MM.1S (cell line): Measurements from ENCODE around the gene TBX4.
"Not testable (repeated sequence)": the region's sequence is repeated elsewhere in the genome, so short reads cannot be mapped to it uniquely, and the experiment has no call there.

Source experiments
- DNase-seq: peaks from one replicate; pipeline ENCODE4 v3.0.0-alpha.2; 2015
- H2AFZ ChIP-seq: fragments of 300-600 bp; sonication (generic); 2 replicates; pipeline ENCODE4 v1.6.0; 2016; ENCODE audit warnings: antibody characterized with exemption, low read length
- H3F3A ChIP-seq: fragments of 300-600 bp; sonication (generic); 2 replicates; pipeline ENCODE4 v1.6.1; 2016; ENCODE audit warnings: mild to moderate bottlenecking, antibody characterized with exemption, low read length, moderate library complexity, mixed read lengths; ENCODE audit not compliant: insufficient read depth
- H3K27ac ChIP-seq: fragments of 300-600 bp; sonication (generic); 2 replicates; pipeline ENCODE4 v1.5.1; 2016; ENCODE audit warnings: mild to moderate bottlenecking, low read length
- H3K27me3 ChIP-seq: fragments of 300-600 bp; sonication (generic); replicated peaks from 2 replicates; pipeline ENCODE4 v1.6.0; 2016; ENCODE audit warnings: low read length; ENCODE audit not compliant: insufficient read depth
- H3K36me3 ChIP-seq: fragments of 300-600 bp; sonication (generic); replicated peaks from 2 replicates; pipeline ENCODE4 v1.6.1; 2016; ENCODE audit warnings: mild to moderate bottlenecking, low read length, mixed read lengths; ENCODE audit not compliant: insufficient read depth
- H3K4me1 ChIP-seq: fragments of 300-600 bp; sonication (generic); 2 replicates; pipeline ENCODE4 v1.6.1; 2016; ENCODE audit warnings: low read length, mixed read lengths
- H3K4me2 ChIP-seq: fragments of 300-600 bp; sonication (generic); 2 replicates; pipeline ENCODE4 v1.6.0; 2016; ENCODE audit warnings: low read depth, low read length
- H3K4me3 ChIP-seq: fragments of 300-600 bp; sonication (generic); 2 replicates; pipeline ENCODE4 v1.5.1; 2016; ENCODE audit warnings: low read length, mixed read lengths
- H3K79me2 ChIP-seq: fragments of 300-600 bp; sonication (generic); 2 replicates; pipeline ENCODE4 v1.6.1; 2016; ENCODE audit warnings: mixed run types, low read length, mixed read lengths
- H3K9ac ChIP-seq: fragments of 300-600 bp; sonication (generic); 2 replicates; pipeline ENCODE4 v1.6.1; 2016; ENCODE audit warnings: low read length, mixed read lengths
- H3K9me2 ChIP-seq: fragments of 300-600 bp; sonication (generic); replicated peaks from 2 replicates; pipeline ENCODE4 v1.6.1; 2016; ENCODE audit warnings: mild to moderate bottlenecking, low read length, mixed read lengths; ENCODE audit not compliant: insufficient read depth
- H3K9me3 ChIP-seq: fragments of 300-600 bp; sonication (generic); replicated peaks from 2 replicates; pipeline ENCODE4 v1.6.1; 2016; ENCODE audit warnings: mild to moderate bottlenecking, low read length, mixed read lengths; ENCODE audit not compliant: insufficient read depth
- H4K20me1 ChIP-seq: fragments of 300-600 bp; sonication (generic); 2 replicates; pipeline ENCODE4 v1.6.1; 2016; ENCODE audit warnings: mild to moderate bottlenecking, low read length, moderate library complexity, mixed read lengths; ENCODE audit not compliant: insufficient read depth
- EZH2 ChIP-seq: fragments of 300-600 bp; sonication (generic); optimal IDR thresholded peaks from 2 replicates; pipeline ENCODE3; 2017; ENCODE audit warnings: low read depth, mild to moderate bottlenecking, antibody characterized with exemption, low read length, mixed read lengths
- EZH2phosphoT487 ChIP-seq: fragments of 300-600 bp; sonication (generic); IDR thresholded peaks from 2 replicates; pipeline ENCODE4 v1.6.1; 2018; ENCODE audit warnings: antibody characterized with exemption, low read length
- TF ChIP-seq, protein P1 (sequence below): fragments of 300-600 bp; sonication (generic); IDR thresholded peaks from 2 replicates; pipeline ENCODE4 v1.5.1; 2016; ENCODE audit warnings: antibody characterized with exemption, low read length, mixed read lengths

TBX4 gene

DNA sequence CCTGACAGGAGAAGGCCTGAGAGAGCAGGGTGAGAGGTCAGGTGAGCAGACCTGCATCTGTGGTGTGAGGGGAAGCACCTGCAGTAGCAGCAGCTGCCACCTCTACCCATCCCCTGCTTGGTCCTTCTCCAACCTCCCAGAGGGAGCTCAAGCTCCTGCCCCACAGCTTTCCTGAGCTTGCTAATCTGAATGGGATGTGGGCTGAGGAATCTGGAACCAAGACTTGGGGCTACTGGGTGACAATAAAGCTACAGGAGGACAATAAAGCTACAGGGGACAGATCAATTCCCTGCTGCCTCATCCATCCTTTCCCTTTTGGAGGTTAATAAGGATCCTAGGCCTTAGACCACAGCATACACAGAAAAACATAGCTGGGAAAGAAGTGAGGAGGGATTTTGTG, 4.9 kb upstream of the TBX4 start:
- H3K79me2 ChIP-seq: no peaks in the 10 kb centered on the region
- no peak overlapping the region for H3K27ac ChIP-seq
- no peak overlapping the region for H2AFZ ChIP-seq
- no peak overlapping the region for H3K4me2 ChIP-seq
- H3K4me3 ChIP-seq: no peak overlapping the region
- no peaks in the 10 kb centered on the region for H3K36me3 ChIP-seq
- no peak for DNase-seq
- H3K4me1 ChIP-seq: no peaks in the 10 kb centered on the region
- no peaks in the 10 kb centered on the region for H3K27me3 ChIP-seq
- H3K9me3 ChIP-seq: no peaks in the 10 kb centered on the region
- TF ChIP-seq, protein P1, sequence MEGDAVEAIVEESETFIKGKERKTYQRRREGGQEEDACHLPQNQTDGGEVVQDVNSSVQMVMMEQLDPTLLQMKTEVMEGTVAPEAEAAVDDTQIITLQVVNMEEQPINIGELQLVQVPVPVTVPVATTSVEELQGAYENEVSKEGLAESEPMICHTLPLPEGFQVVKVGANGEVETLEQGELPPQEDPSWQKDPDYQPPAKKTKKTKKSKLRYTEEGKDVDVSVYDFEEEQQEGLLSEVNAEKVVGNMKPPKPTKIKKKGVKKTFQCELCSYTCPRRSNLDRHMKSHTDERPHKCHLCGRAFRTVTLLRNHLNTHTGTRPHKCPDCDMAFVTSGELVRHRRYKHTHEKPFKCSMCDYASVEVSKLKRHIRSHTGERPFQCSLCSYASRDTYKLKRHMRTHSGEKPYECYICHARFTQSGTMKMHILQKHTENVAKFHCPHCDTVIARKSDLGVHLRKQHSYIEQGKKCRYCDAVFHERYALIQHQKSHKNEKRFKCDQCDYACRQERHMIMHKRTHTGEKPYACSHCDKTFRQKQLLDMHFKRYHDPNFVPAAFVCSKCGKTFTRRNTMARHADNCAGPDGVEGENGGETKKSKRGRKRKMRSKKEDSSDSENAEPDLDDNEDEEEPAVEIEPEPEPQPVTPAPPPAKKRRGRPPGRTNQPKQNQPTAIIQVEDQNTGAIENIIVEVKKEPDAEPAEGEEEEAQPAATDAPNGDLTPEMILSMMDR: no peak
- no peak for TF ChIP-seq EZH2
- no peak for TF ChIP-seq EZH2phosphoT487
- no peak overlapping the region for H3K9ac ChIP-seq
- H4K20me1 ChIP-seq: no peaks in the 10 kb centered on the region
- no peaks in the 10 kb centered on the region for H3F3A ChIP-seq
- no peaks in the 10 kb centered on the region for H3K9me2 ChIP-seq

- Histone ChIP-seq H3K9me3 (no peaks in the 10 kb centered on the region), H3K4me1 (no peaks in the 10 kb centered on the region), H3K27ac (no peak overlapping the region), H3K36me3 (no peaks in the 10 kb centered on the region), H4K20me1 (no peaks in the 10 kb centered on the region), H2AFZ (no peak overlapping the region), H3K4me3 (no peak overlapping the region), H3K9me2 (no peaks in the 10 kb centered on the region), H3F3A (no peaks in the 10 kb centered on the region), H3K79me2 (no peaks in the 10 kb centered on the region), H3K9ac (no peak overlapping the region), H3K27me3 (no peaks in the 10 kb centered on the region), H3K4me2 (no peak overlapping the region)
- TF ChIP-seq EZH2 (no peak), EZH2phosphoT487 (no peak)
- TF ChIP-seq, protein P1: no peak
- DNase-seq: no peak
These were observed 4.2 kb upstream of the TBX4 start for GRCh38 chr17:61448042-61448441.

DNA sequence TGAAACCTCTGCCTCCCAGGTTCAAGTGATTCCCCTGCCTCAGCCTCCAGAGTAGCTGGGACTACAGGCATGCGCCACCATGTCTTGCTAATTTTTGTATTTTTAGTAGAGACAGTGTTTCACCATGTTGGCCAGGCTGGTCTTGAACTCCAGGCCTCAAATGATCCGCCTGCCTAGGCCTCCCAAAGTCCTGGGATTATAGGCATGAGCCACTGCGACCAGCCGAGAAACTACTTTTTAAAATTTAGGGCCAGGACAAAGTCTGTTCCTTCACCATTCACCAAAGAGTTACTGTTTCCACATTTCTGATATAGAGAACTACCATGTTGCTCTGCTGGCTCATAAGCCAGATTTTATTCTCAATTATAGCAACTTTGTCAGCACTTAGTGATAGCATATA, 3.1 kb upstream of the TBX4 start:
- DNase-seq, H3K9ac ChIP-seq, H3K27me3 ChIP-seq, H3K4me1 ChIP-seq, H4K20me1 ChIP-seq, H3K9me3 ChIP-seq, H3K79me2 ChIP-seq, H3K27ac ChIP-seq, H3K4me3 ChIP-seq, H3K4me2 ChIP-seq, H3K9me2 ChIP-seq, H3F3A ChIP-seq, H2AFZ ChIP-seq, H3K36me3 ChIP-seq: not testable (repeated sequence)

DNA sequence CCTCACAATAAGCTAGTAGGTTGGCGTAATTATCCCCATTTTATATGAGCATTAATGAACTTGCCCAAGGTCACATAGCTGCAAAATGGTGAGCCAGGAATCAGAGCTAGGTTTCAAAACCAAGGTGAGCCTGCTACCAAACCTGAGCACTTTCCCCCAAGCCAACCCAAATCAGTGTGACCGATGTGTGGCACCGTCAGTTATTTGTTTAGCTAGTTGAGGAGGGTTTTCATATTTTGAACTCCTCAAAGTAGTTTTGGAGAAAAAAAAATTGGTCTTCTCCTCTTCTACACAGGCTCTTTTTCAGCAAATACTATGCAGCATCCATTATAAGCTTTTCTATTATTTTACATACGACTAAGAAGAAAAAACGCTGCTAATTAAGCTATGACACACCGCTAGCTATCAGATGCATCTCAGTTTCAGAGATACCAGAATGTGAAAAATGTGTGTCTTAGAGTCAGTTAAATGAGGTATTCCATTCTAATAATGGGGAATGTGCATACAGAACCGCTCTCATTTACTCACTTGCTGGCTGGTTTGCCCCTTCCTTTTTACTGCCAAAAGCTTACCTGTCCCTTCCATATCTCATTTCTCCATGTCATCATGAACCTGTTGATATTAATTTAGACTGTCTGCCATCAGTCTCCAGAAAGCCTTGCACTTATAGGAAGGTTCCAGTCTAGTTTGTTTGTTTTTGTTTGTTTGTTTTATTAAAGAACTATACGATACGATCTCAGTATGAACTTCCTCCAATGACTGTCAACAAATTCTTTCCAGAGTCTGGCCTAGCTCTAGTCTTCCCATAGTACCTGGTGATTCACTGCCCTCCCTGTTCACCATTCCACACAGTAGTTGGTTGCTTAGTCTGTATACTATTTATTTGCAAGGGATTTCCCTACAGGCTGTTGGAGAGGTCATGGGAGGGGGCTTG, 2.2 kb upstream of the TBX4 start:
- Histone ChIP-seq H3K9ac (no peak overlapping the region), H3K4me2 (no peak overlapping the region), H3K4me3 (no peak overlapping the region), H3K27me3 (0 out of 2 replicates have a peak, but pooled peaks cover 3% of the 10 kb centered on the region), H3K27ac (no peak overlapping the region), H4K20me1 (no peaks in the 10 kb centered on the region), H3K9me2 (no peaks in the 10 kb centered on the region), H3K79me2 (no peaks in the 10 kb centered on the region), H2AFZ (no peak overlapping the region), H3F3A (no peaks in the 10 kb centered on the region), H3K36me3 (no peaks in the 10 kb centered on the region), H3K4me1 (no peaks in the 10 kb centered on the region), H3K9me3 (no peaks in the 10 kb centered on the region)
- TF ChIP-seq EZH2 (no peak), EZH2phosphoT487 (no peak)
- TF ChIP-seq, protein P1: no peak
- DNase-seq: no peak
